ENCODE measurements around the gene GNAI2.
"Not testable (repeated sequence)": the region's sequence is repeated elsewhere in the genome, so short reads cannot be mapped to it uniquely, and the experiment has no call there.

GNAI2 gene

GRCh38 chr3:50267280-50267913 lies 31.4 kb downstream of the GNAI2 start:
- DNase-seq = no peak

- DNase-seq = no peak
These were observed 32.3 kb downstream of the GNAI2 start for GRCh38 chr3:50268276-50268675.

- no peak for DNase-seq
These were observed 32.9 kb downstream of the GNAI2 start, which contains the start of gene SEMA3B for GRCh38 chr3:50268703-50269451. Gene SEMA3B, plus strand, starts transcription at chr3:50269147. Its CDS starts 94 bp downstream, at chr3:50269241.

- DNase-seq = no peak
These were observed 33.5 kb downstream of the GNAI2 start for GRCh38 chr3:50269460-50269859.

GRCh38 chr3:50269977-50270413 lies 34.0 kb downstream of the GNAI2 start:
- DNase-seq = no peak

GRCh38 chr3:50270422-50271224 lies 34.6 kb downstream of the GNAI2 start:
- no peak for DNase-seq

- DNase-seq = no peak
These were observed 35.4 kb downstream of the GNAI2 start for GRCh38 chr3:50271314-50271936.

- DNase-seq = not testable (repeated sequence)
These were observed 36.5 kb downstream of the GNAI2 start for GRCh38 chr3:50272538-50272910.

GRCh38 chr3:50272911-50273688 lies 37.1 kb downstream of the GNAI2 start:
- peak; percentile 63 for DNase-seq

GRCh38 chr3:50273689-50274065 lies 37.7 kb downstream of the GNAI2 start:
- DNase-seq = no peak

GRCh38 chr3:50274371-50275104 lies 38.5 kb downstream of the GNAI2 start:
- DNase-seq = peak; percentile 20

GRCh38 chr3:50275141-50275995 lies 39.4 kb downstream of the GNAI2 start:
- DNase-seq = no peak

- DNase-seq = no peak
These were observed 40.2 kb downstream of the GNAI2 start for GRCh38 chr3:50275996-50276761.

GRCh38 chr3:50276762-50277101 lies 40.7 kb downstream of the GNAI2 start:
- no peak for DNase-seq

- DNase-seq = no peak
These were observed 42.3 kb downstream of the GNAI2 start for GRCh38 chr3:50278123-50278879.

GRCh38 chr3:50278880-50279224 lies 42.8 kb downstream of the GNAI2 start, which contains the start of gene LSMEM2:
Gene LSMEM2, plus strand, starts transcription at chr3:50279087. Its CDS starts 27 bp downstream, at chr3:50279114.
- no peak for DNase-seq

- DNase-seq = no peak
These were observed 43.4 kb downstream of the GNAI2 start for GRCh38 chr3:50279255-50280016.

- DNase-seq = not testable (repeated sequence)
These were observed 48.1 kb downstream of the GNAI2 start for GRCh38 chr3:50284121-50284520.
